Measurements from ENCODE around the gene TNP2.

Gene TNP2

GRCh38 chr16:11276896-11277593, 7.9 kb upstream of the TNP2 start:
- DNase-seq = no peak

GRCh38 chr16:11276143-11276895, 7.2 kb upstream of the TNP2 start, which contains the start of gene PRM2:
Gene PRM2 (minus strand): TSS chr16:11276480. CDS start chr16:11276370, 110 bp downstream.
- DNase-seq = no peak

DNA sequence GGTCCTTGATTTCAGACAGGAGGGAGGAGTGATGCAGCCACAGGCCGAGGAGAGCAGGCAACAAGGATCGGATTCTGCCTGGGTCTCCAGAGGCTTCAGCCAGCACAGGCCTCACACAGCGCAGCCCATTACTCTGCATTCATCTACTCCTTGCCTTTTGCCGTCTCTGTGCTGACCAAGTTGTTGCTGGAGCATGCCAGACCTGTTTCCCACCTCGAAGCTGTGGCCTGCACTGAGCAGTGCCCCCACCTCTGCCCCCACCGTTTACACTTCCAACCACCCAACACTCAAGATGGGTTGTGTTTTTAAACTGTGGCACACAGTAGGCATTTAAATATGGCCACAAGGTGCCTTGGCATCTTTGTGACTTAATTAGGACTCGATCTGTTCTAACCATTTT, 5.8 kb upstream of the TNP2 start:
- DNase-seq = no peak

- no peak for DNase-seq
Observed at GRCh38 chr16:11273721-11274324, 4.7 kb upstream of the TNP2 start.

DNA sequence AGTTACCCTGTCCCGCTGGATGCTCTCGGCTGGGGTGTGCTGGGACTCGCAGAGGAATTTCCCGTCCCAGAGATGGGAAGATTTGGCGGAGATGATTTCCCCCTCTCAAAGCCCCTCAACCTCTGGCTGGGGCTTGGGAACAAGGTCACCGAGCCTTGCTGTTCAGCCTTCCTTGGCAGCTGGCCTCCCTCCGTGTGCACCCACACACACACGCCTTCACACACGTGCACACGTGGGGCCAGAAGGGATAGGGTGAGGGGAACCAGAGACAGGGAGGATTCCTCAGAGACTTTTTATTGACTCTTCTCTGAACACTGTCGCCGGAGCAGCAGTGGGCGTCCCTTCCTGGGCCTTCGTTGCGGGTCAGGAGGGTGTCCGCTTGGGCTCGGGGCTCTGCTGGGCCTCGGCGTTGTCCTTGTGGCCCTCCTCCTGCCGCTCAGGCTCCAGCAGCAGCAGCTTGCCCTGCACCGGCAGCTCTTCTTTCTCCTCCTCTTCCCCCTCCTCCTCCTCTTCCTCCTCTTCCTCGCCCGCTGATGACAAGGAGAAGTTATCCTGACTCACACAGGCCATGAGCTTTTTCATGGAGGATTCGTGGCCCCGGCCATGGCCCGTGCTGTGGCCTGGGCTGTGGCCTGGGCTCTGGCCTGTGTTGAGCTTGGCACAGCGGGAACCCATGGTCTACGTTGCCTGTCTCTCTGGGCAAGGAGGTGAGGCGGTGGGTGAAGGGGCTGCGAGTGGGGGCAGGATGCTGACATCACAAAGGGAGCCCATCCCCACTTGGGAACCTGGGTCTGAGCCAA, 4.0 kb upstream of the TNP2 start, which contains the start of gene PRM3:
TSS of gene PRM3 (minus strand) at position 709 of the 800 bp plus-strand sequence. CDS start at position 675, 34 bp downstream.
- DNase-seq = no peak

DNA sequence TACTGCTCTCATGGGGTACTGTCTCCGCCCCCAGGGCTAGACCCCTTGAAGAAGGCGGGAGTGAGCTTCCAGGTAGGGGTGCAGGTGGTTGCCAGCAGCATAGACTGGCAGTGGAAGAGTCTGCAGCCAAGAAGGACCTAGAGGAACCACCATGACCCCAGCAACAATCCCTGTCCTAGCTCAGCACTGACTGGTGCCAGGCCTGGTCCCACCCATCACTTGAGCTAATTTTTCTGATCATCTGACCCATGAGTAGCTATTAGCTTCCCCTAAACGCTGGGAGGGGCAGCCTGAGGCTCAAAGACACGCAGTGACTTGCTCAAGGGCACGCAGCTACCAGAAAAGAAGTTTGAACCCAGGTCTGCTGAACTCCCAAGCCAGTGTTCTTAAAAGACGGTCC, 3.4 kb upstream of the TNP2 start:
- no peak for DNase-seq

GRCh38 chr16:11271610-11272009, 2.5 kb upstream of the TNP2 start:
- no peak for DNase-seq

- no peak for DNase-seq
Observed at GRCh38 chr16:11270602-11271162, 1.6 kb upstream of the TNP2 start.

DNA sequence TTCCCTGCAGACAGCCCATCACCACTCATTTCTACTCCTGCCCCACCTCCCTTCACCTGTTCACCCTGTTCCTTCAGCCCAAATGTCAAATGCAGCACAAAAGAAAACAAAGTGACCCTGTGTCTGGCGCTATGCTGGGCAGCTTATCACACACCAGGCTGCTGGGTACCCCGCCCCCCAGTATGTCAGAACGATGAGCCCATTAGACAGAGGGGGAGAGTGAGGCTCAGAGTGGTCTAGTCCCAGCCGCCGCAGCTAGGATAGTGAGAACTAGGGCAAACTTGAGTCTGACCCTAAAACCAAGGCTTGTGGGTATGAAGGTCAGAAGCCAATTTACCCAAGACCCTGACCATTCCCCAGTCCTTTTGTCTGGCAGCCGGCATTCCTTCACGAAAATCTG, 4.0 kb downstream of the TNP2 start:
- DNase-seq = no peak

DNA sequence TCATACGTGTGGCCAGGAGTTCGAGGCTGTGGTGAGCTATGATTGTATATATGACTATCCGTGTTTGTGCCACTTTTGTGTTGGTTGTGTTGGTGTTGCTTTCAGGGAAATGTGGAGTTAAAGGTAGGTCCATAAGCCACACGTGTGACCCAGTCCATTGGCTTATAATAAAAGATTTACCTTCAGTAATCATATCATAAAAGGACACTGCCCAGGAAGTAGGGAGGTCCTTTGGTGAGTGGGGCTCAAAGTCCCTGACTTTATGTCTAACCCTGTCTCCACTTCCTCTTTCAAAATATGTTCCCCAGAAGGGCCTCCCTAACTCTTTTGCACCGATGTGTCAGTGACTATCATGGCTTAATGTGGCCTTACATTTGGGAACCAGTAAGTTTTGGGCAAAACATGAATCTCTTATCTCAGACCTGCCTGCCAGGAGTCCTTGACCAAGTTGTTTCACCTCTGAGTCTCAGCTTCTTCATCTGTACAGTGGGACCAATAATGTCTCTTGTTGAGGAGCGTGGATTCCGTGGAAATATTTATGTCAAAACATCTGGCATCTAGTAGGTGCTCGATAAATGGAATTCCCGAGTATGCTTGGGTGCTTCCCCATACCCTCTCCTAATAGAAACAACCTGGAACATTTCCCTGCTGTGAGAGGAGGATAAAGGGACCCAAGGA, 4.8 kb downstream of the TNP2 start:
- no peak for DNase-seq

- DNase-seq = peak; percentile 28
Observed at GRCh38 chr16:11263737-11264136, 5.4 kb downstream of the TNP2 start.

DNA sequence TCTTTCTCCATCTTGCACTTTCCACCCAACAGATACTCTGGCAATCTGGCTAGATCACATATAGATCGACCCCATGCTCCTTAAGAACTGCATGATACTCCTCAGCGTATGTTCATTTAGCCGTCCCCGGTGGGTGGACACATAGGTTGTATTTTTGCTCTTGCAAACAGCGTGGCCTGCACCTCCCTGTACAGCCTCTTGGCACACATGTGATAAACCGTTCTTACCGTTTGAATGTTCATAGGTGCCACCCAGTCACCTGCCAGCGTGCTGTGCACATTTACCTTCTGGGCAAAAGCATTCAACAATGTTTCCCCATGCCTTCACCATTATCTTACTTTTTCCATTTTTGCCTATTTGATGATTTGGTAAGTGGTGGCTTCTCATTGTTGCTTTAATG, 6.2 kb downstream of the TNP2 start:
- DNase-seq = no peak

- DNase-seq = no peak
Observed at GRCh38 chr16:11260596-11260966, 8.5 kb downstream of the TNP2 start.

- DNase-seq = no peak
Observed at GRCh38 chr16:11259655-11260595, 9.2 kb downstream of the TNP2 start.

DNA sequence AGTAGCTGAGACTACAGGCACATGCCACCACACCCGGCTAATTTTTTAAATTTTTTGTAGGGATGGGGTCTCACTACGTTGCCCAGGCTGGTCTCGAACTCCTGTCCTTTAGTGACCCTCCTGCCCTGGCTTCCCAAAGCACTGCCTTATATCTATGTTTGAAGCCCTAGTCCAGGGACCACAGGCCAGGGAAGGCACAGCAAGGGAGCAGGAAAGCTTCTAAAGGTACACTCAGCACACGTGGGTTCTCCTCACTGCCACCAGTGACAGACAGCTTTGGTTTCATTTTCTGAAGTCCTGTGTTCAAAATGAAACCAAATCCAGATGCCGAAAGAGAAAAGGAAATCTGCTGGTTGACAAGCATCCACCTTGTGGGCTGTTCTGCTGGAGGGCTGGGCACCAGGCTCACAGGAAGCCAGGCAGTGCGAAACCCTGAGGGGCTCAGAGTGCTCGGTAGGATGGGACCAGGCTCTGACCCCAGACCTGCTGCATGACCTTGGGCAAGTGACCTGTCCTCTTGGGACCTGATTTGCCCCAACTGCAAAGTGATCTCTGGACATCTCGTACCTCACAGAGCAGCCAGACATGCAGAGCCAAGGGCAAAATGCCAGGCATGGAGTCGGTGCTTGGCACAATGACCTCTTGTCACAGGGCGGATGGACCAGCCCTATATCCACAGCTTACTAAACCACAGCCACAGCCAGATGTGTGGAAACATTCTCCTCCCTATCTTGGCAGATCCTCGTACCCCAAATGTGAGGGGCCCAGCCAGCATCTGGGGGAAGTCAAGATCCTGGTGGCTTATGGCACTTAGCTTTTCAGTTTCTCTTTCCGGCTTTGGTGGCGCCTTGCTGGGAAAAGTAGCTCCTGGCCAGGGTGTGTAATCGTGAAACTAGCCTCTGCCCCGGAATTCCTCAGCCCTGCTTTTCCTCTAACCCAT, 10.3 kb downstream of the TNP2 start:
- no peak for DNase-seq

DNA sequence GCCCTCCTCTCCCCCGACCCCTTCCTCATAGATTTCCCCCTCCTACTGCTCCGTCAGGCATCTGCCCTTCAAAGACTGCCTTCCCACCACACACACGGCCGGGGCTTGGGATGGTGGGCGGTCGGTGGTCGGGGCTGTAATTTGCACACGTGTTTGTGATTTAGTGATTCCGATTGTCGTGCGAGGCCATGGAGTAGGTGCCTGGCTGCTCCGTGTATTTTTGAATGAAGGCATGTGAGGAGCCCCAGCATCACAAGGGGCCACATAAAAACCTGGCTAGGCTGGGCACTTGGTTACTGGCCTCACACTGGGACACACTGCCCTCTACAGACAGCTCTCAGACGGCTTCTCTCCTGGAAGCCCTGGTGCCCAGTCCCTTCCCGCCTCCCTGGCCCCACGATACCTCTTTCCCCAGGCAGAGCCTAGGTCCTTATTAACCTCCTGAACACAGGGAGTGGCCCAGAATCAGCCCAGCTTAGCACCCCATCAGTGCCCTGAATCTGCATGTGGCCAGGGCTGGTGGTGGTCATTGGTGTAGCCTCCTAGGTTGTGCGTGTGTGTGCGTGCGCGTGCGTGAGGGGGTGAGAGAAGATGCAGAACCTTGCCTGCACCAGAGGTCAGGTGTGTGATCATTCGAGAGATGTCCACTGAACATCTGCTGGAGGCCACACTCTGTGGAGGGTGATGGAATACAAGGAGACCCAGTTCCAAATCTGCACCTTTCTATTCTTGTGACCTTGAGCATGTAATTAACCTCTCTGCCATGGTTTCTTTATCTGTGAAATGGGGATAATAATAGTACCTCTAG, 11.8 kb downstream of the TNP2 start:
- DNase-seq = peak; percentile 35

- no peak for DNase-seq
Observed at GRCh38 chr16:11256661-11257130, 12.4 kb downstream of the TNP2 start.

DNA sequence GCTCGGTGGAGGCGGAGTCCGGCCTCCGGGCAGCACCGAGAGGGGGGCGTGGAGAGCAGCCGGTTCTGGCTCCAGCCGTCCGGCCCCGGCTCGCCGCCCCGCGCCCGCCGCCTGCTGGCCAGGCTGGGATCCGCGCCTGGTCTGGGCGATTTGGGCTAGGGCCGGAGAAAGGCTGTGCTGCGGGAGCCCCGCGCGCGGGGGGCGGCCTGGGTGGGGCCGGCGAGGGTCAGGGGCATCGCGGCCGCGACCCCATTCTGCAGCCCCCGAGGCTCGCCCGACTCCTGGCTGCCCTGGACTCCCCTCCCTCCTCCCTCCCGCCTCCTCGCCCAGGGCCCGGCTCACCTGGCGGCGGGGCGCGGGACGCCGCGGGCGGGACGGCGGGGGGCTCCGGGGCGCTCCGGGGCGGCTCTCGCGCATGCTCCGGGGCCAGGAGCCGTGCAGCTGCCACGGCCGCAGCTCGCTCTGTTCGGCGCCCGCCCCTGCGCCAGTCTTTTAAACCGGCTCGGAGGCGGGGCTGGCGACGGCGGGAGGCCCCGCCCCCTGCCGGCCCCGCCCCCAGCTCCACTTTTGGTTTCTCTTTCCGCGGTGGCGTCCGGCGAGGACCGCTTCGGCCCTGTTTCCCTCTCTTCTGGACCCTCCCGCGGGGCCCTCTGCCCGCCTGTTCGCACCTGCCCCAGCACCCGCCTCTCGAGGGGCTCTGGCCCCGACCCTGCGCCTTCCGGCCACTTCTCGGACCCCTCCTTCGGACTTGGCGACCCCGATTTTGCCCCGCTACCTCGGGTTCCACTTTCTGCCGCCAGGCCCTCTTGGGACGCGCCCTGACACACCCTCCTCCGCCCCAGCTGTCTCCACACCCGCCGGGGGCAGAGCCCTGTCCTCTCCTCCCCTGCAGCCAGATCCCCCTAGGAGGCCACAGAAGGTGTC, 13.1 kb downstream of the TNP2 start, which contains the start of gene SOCS1:
TSS of gene SOCS1 (minus strand) at position 468 of the 924 bp plus-strand sequence. CDS start 726 bp downstream, outside the sequence.
- peak; percentile 72 for DNase-seq
